T-helper 2 cell treated with Interferon-gamma antibody and Interleukin-4, amounts not matched to agents 100 ng/mL and 5 ng/mL, for 36 hours (primary cell): ENCODE data around the gene STPG1. TPM values are rescaled to one million over a fixed set of nuclear protein-coding genes. Genes with fewer than 3 reads are reported as not detected.

Experiments used
- intact Hi-C: fragments of 100-400 bp; cut with micrococcal nuclease; formaldehyde crosslinking; loops from one replicate; pipeline ENCODE4 v1.15.1; 2023
- total RNA-seq: library from RNA; stranded (reverse); gene quantifications from 2 replicates; pipeline ENCODE4 v1.2.3, GENCODE V29; 2022

Gene STPG1
- total RNA-seq, 1 donor from 2014 or later, result 7.1 TPM

DNA sequence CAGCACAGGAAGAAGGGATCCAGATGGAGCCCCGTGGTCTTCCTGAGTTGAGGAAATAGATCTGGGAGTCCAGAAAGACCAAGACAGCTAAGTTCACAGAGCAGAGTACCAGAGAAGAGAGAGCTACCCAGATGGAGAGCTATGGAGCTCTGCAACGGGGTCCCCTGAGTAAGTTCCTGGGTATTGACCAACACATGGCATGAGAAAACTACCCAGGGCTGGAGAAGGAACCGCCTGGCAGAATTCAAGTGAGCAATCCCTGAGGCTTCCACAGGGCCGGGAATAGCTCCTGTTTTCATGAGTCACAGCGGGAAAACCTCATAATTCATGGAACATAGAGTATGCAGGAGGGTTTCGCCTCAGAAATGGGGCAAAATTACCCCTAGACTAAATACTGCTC is 19.7 kb downstream of the STPG1 start:
- intact Hi-C loops, result no loop called here

DNA sequence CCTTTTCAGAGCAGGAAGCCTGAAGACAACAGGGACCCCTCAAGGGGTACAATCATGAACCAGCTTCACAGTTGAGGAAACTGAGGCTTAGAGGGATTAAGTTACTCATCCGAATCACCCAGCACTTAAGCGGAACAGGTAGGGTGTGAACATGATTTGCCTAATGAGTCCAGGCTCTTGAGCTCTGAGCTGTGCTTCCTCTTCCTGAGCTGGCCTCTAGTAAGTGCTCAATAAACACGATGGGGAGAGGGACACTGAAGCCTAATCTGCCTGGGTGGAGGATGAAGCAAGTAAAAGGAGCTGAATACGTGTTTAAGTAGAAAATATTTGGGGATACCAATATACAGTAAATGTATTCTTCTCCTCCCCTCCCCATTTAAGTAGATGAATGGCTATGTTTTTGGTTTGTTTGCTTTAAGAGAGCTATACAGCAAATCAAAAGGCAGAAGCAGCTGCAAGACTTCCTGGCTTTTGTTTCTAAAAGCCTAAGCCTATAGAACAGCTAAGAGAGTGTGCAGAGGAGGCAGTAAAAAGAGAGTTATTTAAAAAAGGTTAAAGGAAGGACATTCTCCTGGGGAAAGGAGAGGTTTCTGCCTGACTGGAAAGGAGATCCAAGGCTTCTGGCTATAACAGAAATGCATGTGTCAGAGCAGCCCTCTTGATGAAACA is 20.5 kb downstream of the STPG1 start:
- intact Hi-C loops, result loop anchor here (1.0 kb wide), 1 partner anchor 194 kb away; no protein-coding TSS in a partner anchor

DNA sequence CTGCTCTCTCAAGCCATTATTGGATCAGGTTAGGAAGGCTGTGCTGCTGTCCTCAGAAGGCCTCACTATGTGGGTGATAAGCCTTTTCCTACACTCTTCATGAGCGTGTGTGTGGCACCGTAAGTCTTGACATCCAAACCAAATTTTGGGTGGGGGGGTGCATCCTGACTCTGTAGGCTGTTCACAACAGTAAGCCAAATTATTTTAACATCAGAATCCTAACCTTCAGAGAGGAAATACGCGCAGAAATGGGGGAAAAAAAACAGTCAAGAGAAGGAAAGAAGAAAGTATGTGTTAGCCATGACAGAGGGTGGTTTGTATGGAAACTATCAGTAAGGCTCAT is 21.0 kb downstream of the STPG1 start:
- intact Hi-C loops, result loop anchor here (1.0 kb wide), 1 partner anchor 193 kb away; no protein-coding TSS in a partner anchor

DNA sequence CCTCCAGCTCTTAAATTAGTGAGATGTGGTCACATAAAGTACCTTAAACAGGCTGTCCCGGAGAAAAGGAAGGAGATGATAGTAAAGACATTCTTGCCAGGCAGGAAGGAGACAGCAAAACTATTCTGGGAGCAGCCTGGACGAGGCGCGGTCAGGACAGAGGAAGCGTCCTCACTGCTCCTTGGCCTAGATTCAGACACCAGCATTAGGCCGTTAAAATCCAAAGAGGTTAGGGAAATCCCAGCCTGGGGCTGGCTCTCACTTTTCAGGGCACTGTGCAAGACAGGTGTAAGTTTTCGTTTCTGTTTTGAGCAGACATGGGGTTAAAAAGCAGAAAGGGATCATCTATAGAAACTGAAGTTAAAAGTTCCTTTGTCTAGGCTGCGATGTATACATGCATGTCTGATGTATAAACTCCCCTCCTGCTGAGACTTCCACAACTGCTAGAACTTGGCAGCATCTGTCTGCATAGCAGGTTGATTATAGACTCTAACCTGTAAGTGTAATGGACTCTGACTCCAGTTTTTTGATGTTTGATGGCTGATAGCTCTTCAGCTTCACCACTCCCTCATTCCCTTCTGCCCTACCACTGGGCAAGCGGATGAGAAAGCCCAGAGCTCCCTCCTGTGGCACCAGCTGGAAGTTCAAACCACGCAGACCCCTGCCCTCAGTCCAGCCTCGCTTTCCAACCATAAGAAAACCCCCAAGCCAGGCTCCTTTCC is 21.5 kb downstream of the STPG1 start:
- intact Hi-C loops, result loop anchor here (1.0 to 2.0 kb wide), 4 partner anchors 23 to 321 kb away; partner anchors contain the start of gene NIPAL3

DNA sequence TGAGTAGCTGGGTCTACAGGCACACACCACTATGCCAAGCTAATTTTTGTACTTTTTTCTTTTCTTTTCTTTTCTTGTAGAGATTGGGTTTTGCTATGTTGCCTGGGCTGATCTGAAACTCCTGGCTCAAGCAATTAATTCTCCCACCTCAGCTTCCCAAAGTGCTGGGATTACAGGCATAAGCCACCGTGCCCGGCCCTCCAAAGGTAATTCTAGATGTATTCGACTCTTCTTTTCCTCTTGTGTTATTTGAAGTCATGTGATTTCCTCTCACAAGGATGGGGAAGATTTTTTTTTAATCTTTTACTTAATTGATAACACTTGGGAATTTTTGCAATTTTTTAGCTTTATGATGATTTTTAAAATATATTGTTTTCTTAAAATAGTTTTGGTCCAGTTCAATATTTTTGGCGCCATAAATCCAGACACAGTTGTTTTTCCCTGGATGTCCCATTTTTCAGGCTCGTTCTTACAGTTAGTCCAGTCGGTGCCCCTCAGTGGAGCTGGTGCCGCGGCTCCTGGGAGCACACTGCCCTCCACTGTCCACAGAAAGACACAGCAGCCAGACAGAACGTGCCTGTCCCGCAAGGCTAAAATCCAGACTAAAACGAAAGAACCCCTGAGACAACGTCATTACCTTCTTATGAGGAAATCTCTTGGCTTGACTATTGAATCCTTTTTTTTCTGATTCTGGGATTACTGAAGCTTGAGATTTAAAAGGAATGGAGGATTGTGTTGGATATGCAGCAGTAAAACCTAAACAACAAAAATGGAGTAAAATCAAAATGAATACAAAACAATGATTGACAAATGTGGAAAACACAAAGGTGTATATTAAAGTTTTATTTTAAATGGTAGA is 22.4 kb downstream of the STPG1 start:
- intact Hi-C loops, result loop anchor here (1.0 to 2.0 kb wide), 3 partner anchors 24 to 320 kb away; partner anchors contain the start of gene NIPAL3

DNA sequence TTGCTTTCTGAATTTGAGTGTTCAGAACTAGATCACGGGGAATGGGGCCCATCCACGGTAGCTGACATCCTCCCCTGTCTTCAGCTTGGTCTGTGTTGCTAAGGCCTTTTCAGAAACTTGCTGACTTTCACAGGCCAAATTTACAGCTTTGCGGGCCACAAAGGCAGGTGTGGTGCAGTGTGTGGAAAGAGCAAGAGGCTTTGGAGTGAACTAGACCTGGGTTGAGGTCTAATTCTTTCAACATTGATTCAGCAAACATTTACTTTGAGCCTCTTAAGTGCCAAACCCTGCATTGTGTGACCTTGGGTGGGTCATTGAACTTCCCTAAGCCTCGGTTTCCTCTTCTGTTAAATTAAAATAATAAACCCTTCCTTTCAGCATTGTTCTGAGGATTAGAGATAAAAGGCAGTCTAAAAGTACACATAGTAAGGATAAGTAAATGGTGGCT is 24.3 kb downstream of the STPG1 start:
- intact Hi-C loops, result no loop called here

DNA sequence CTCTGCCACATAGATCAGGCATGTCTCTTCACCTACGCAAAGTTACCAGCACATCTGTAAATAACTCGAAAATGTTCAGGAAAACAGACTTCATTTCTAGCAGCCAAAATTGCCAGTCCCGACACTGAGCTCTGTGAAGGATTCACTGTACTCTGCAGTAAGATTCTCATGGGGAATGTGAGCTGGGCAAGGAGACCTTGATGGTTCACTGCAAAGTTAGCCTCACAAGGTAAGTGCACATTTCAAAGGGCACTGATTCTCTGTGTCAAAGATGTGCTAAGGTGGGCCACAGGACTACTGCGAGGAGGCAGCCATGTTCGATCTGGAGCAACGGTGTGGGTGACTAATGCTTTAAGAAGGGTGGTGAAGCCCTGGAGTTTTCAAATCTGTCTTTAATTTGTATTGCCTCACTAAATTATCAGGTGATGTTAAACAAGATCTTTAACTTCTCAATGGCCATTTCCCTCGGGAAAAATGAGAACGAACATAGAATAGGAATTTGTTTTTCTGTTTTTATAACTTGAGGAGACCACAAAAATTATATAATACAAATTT is 25.2 kb downstream of the STPG1 start:
- intact Hi-C loops, result no loop called here

DNA sequence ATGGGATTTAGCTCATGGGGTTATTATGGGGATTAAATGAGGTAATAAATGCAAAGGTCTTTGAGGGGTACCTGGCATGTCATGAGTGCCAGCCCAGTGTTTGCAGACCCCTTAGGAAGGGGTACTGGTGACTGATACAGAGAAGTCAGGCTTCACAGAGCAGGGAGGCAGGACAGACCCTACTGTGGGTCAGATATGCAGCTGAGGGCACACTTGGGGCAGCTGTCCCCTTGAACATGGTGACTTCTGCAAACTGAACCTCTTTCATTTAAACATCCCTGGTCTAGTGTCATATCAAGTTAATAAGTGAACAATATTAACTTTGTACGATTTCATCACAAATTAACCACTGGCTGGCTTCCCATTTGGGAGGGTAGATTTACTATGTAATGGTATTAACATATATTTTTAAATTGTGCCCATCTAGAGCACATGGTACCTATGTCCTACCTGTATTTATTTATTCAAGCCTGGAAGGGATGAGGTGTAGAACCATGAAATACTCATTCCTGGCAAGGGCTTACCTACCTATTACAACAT is 25.9 kb downstream of the STPG1 start:
- intact Hi-C loops, result no loop called here

DNA sequence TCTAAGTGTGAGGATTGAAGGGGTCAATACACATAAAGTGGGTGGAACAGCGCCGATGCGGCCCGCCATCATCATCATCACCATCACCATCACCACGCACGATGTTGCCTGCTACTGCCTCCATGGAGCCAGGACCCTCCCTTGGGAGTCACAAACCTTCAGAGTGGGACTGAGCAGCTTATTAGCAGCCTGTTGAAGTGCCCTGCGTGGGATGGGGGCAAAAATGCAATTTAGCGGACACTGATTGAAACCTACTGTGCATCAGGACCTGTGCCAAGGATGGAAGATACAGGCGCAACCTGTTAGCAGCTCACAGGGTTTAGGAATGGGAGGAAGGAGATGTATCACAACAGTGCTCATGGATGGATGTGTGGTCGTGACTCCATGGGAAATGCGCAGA is 26.7 kb downstream of the STPG1 start:
- intact Hi-C loops, result no loop called here

DNA sequence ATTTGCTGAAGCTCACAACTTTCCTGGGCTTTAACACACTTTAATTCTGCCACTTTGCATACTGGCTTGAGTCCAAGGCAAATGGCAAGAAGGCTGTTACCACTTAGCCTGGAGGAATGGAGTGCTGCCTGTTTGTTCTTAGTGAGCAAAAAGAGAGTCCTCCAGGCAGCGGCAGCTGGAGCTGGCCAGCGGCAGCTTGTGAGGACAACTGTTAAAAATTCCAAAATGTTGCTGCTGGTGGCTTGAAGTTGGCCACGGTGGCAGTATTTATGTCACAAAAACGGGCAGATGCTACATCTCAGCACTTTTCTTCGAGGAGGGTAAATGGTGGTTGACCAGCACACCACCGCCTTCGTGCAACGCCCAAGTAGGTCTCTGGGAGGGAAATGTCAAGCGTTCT is 27.3 kb downstream of the STPG1 start:
- intact Hi-C loops, result no loop called here

DNA sequence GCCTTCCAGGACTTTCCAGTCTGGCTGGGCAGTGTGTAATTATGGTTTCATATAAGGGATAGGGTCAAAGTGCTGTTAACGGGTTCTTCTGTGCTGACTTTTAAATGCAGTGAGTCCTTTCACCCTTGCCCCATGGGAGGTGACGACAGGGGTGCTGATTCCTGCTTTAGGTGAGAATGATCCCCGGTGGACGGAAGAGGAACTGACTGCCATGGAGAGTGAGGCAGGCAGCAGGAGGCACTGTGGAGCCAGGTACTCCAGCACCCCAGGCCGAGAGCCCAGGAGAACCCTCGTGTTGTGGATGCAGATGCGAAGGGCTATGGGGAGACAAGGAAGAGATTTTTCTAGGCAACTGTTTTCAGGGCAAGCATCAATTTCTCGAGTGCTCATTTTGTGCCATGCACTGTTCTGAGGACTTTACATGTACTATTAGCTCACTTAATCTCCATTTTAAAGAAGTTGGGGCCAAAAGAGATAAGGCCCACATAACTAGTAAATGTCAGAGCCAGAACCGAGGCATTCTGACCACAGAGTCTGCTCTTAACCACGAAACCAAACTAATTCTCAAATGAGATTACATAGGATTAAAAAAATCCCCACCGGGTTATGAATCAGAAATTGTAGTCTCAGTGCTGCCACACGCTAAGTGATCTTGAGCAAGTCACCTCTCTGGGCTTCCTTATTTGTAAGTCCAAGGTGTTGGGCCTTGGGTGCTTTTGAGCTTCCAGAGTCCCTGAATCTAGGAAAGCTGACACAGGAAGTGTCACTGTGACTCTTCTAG is 28.2 kb downstream of the STPG1 start:
- intact Hi-C loops, result no loop called here

DNA sequence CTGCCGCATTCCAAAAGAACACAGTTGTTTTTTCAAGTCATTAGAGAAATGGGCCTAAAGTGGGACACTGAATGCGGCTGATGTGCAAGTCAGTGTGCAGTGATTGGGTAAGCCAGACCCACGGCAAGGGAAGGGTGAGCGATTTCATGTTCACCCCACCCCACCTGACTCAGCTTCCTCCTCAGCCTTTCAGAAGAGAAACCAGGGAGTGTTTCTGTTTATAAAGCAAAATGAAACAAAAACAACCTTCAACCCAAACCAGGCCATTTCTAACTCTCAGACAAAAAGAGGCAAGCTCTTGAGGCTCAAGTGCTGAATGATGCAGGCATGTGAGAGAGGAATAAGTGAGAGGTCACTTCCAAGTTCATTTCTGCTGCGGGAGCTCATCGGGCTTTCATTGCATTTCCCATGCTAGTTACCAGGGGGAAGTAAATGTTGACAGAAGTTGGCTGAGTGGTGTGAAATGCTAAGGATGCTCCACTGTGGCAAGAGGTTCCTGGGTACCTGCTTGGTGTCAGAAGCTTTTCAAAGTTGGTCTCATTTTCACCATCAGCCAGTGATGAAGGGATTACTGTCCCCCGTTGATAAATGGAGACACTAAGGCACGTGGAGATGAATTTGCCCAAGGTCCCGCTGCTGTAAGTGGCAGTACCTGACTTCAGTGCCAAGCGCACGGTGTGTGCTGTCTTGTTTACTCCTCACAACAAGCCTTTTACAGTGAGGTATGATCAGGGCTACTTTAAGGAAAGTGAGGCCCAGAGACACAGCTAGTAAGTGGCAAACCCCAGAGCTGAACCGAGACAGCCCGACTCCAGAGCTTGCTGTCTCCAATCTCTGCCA is 29.1 kb downstream of the STPG1 start:
- intact Hi-C loops, result loop anchor here (5.0 kb wide), 1 partner anchor 62 kb away; no protein-coding TSS in a partner anchor

DNA sequence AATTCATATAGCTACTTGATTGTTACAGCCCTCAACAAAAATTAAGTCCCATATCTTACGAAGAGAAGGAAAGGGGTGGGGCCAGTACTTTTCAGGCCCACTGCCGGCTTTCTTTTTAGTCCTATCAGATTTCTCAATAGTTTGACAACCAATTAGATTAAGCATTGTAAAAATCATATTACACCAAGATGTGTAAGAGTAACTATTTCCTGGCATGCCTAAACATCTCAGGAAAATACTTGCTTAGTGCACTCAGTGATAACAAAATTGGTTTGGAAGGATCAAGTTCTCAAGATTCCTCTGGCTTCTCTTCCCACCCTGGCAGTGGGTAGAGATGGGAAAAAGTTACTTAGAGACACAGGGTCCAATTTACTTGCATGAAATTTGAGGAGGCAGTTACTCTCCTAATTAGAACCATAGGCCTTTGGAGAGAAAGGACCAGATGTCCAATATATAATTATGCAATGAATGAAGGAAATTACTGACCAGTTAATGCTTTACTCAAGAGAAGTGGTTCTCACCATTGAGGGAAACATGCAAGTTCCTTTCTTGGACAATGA is 30.1 kb downstream of the STPG1 start:
- intact Hi-C loops, result loop anchor here (5.0 kb wide), 1 partner anchor 61 kb away; no protein-coding TSS in a partner anchor

DNA sequence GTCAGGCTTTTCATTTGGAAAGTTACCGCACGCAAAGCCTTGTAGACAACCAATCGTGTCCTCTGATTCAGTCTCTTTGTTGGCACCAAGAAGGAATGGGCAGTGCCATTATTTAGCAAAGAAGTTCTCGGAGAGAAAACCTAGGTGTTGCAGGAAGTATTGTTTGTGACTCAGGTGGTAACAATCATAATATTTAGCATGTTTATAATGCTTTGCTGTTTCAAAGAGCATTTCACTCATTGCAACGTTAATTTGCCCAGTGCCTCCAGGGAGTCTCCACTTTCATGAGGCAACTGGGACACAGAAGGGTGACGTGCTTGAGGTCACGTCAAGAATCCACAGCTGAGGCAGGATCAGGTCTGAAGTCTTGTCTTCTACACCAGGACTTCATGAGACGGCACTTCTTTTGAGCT is 31.4 kb downstream of the STPG1 start:
- intact Hi-C loops, result loop anchor here (5.0 kb wide), 1 partner anchor 60 kb away; no protein-coding TSS in a partner anchor

DNA sequence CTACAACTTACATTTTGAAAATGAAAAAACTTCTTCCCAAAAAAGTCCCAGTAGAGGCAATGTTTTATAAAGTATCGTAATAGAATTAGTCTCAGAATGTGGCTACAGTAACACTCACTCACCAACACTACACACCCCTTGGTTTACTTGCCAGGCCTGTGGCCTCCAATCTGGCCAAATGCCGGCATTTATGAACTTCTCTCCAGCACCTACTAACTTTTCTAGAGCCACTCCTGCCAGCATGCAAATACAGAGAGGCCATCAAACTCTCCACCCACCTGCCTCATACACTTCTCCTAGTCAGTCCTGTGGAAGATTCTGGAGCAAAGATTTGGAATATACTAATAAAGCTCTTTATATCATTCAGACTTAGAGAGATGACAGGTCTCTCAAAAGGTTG is 32.3 kb downstream of the STPG1 start:
- intact Hi-C loops, result loop anchor here (5.0 kb wide), 1 partner anchor 59 kb away; no protein-coding TSS in a partner anchor

DNA sequence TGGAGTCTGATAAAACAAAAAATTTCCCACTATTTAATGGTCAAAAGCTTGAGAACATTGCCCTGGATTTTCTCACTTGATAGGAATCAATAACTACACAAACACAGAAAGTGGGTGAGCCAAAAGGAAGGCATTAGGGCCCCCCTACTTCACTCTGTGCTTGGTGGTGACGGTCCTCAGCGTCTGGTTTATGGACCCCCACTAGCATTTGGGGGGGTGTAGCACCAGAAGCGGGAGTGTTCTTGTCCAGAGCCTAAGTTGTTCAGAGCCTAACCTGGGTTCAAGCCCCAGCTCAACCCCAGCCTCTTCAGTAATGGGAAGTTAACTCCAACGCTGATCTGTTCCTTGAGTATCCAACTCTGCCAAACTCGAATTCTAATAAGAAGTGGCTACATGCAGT is 33.1 kb downstream of the STPG1 start:
- intact Hi-C loops, result loop anchor here (5.0 kb wide), 1 partner anchor 58 kb away; no protein-coding TSS in a partner anchor

DNA sequence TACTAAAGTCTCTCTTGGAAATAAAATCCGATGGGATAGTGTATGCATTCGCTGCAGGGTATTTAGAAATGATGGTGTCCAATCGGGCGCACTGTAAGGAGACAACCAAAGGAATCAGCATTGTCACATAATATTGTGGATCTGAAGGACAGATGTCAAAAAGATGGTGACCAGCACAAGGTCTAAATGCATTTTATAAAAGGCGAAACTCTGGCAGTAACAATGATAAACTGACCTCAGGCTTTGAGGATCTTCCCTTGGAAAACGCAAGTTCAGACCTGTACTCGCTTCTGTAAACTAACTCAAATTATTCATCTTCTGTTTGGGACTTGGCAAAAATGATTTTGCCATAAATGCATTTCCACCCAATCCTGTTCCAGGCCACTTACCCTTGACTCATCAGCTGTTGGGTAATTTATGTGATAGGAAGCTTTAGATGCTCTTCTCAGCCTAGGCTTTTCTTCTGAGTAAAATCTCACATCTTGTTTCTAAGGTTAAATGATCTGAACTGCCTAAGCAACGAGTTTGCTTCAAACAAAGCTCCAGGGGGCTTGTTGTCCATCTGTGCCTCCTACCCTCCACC is 33.8 kb downstream of the STPG1 start:
- intact Hi-C loops, result loop anchor here (5.0 kb wide), 1 partner anchor 58 kb away; no protein-coding TSS in a partner anchor
